PC-3 (cell line): ENCODE results near the gene UHMK1.

ENCODE experiments used
- EZH2 ChIP-seq: fragments of 300-600 bp; sonication (generic); IDR thresholded peaks from one replicate; pipeline ENCODE4 v1.6.1; 2017; ENCODE audit warnings: antibody characterized with exemption, mild to moderate bottlenecking, low read length; ENCODE audit not compliant: unreplicated experiment
- TF ChIP-seq, protein P1 (sequence below): fragments of 300-600 bp; sonication (generic); conservative IDR thresholded peaks from 2 replicates; pipeline ENCODE4 v1.5.1; 2017; ENCODE audit warnings: antibody characterized with exemption, low read depth, mild to moderate bottlenecking, low read length

DNA sequence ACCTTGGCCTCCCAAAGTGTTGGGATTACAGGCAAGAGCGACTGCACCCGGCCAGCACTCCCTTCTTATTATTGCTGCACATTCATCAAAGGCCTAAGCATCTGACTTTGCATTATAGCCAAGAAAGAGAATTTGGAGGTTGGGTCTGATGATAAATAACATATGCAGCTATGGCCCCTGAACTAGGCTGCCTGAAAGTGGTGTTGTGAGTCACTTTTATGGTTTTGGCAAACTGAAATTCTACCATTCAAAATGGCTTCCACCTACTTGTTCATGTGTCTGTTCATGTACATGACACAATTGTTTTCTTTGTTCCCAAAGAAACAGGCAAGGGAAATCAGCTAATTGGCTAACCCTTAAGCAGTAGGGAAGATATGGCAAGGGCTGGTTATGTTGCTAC lies 38.9 kb downstream of the UHMK1 start:
- TF ChIP-seq, protein P1, sequence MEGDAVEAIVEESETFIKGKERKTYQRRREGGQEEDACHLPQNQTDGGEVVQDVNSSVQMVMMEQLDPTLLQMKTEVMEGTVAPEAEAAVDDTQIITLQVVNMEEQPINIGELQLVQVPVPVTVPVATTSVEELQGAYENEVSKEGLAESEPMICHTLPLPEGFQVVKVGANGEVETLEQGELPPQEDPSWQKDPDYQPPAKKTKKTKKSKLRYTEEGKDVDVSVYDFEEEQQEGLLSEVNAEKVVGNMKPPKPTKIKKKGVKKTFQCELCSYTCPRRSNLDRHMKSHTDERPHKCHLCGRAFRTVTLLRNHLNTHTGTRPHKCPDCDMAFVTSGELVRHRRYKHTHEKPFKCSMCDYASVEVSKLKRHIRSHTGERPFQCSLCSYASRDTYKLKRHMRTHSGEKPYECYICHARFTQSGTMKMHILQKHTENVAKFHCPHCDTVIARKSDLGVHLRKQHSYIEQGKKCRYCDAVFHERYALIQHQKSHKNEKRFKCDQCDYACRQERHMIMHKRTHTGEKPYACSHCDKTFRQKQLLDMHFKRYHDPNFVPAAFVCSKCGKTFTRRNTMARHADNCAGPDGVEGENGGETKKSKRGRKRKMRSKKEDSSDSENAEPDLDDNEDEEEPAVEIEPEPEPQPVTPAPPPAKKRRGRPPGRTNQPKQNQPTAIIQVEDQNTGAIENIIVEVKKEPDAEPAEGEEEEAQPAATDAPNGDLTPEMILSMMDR = no peak
- TF ChIP-seq EZH2 = no peak
